Activated CD4-positive, CD25-positive, alpha-beta regulatory T cell (primary cell): ENCODE results near the gene ESYT3.
"Not testable (repeated sequence)": the region's sequence is repeated elsewhere in the genome, so short reads cannot be mapped to it uniquely, and the experiment has no call there.

Experiments
- DNase-seq, 4 experiments: peaks; one replicate each; lab custom pipeline; 2025; lab: John Stamatoyannopoulos, UW

Gene ESYT3

GRCh38 chr3:138493804-138494606, 59.6 kb downstream of the ESYT3 start:
- DNase-seq: no peak

GRCh38 chr3:138494607-138494929, 60.2 kb downstream of the ESYT3 start:
- no peak for DNase-seq

- not testable (repeated sequence) for DNase-seq
Measured at GRCh38 chr3:138495638-138496037, 61.2 kb downstream of the ESYT3 start.

GRCh38 chr3:138496436-138496835, 62.0 kb downstream of the ESYT3 start:
- DNase-seq: no peak

GRCh38 chr3:138497021-138497420, 62.6 kb downstream of the ESYT3 start:
- no peak for DNase-seq

- no peak for DNase-seq
Measured at GRCh38 chr3:138497851-138498250, 63.4 kb downstream of the ESYT3 start.

- DNase-seq: no peak
Measured at GRCh38 chr3:138498991-138499390, 64.6 kb downstream of the ESYT3 start.

GRCh38 chr3:138507524-138507923, 73.1 kb downstream of the ESYT3 start:
- DNase-seq: no peak

GRCh38 chr3:138509586-138509985, 75.2 kb downstream of the ESYT3 start:
- no peak for DNase-seq

GRCh38 chr3:138511945-138512344, 77.5 kb downstream of the ESYT3 start:
- DNase-seq: no peak

GRCh38 chr3:138513090-138513843, 78.9 kb downstream of the ESYT3 start:
- DNase-seq: no peak

- not testable (repeated sequence) for DNase-seq
Measured at GRCh38 chr3:138521445-138521844, 87.0 kb downstream of the ESYT3 start.
